AG04450 (cell line): Measurements from ENCODE around the gene CERS6. TPM values are rescaled to one million over a fixed set of nuclear protein-coding genes. Genes with fewer than 3 reads are reported as not detected.

Source experiments
- CTCF ChIA-PET: fragments of 300-600, 350-600 bp; formaldehyde crosslinking; extraction: SDS; loops from one replicate; lab custom pipeline; 2022; ENCODE audit warnings: antibody characterized with exemption, inconsistent platforms; lab: Charles Lee
- POLR2A ChIA-PET: fragments of 350-600 bp; formaldehyde crosslinking; extraction: SDS; loops from one replicate; lab custom pipeline; 2021; ENCODE audit warnings: antibody characterized with exemption, inconsistent platforms; lab: Yijun Ruan, JAX
- DNase-seq: peaks from one replicate; pipeline ENCODE4 v3.0.0-alpha.2; 2011; ENCODE audit warnings: low read depth, low spot score
- H3K27ac ChIP-seq: one replicate; pipeline ENCODE4 v1.5.1; 2012; ENCODE audit warnings: low read depth, low read length, control low read depth
- H3K27me3 ChIP-seq: one replicate; pipeline ENCODE4 v1.6.0; 2012; ENCODE audit warnings: low read length; ENCODE audit not compliant: control insufficient read depth, insufficient read depth
- H3K4me3 ChIP-seq: 2 replicates; pipeline ENCODE4 v1.5.1; 2011; ENCODE audit warnings: mild to moderate bottlenecking, low read depth, low read length, control low read depth
- H3K9me3 ChIP-seq: 2 replicates; pipeline ENCODE4 v1.5.1; 2012; ENCODE audit warnings: low read length; ENCODE audit not compliant: control insufficient read depth, insufficient read depth
- CTCF ChIP-seq: IDR thresholded peaks from 2 replicates; pipeline ENCODE4 v1.5.1; 2011; ENCODE audit warnings: low read depth, low read length, control low read depth, inconsistent platforms
- polyA plus RNA-seq: library from polyadenylated mRNA; depleted of rRNA; stranded (reverse); fragments of >200 nt; gene quantifications from 2 replicates; pipeline ENCODE4 v1.2.3, GENCODE V29; 2011

The CERS6 gene
- polyA plus RNA-seq, 1 experiment: 6.2 TPM

DNA sequence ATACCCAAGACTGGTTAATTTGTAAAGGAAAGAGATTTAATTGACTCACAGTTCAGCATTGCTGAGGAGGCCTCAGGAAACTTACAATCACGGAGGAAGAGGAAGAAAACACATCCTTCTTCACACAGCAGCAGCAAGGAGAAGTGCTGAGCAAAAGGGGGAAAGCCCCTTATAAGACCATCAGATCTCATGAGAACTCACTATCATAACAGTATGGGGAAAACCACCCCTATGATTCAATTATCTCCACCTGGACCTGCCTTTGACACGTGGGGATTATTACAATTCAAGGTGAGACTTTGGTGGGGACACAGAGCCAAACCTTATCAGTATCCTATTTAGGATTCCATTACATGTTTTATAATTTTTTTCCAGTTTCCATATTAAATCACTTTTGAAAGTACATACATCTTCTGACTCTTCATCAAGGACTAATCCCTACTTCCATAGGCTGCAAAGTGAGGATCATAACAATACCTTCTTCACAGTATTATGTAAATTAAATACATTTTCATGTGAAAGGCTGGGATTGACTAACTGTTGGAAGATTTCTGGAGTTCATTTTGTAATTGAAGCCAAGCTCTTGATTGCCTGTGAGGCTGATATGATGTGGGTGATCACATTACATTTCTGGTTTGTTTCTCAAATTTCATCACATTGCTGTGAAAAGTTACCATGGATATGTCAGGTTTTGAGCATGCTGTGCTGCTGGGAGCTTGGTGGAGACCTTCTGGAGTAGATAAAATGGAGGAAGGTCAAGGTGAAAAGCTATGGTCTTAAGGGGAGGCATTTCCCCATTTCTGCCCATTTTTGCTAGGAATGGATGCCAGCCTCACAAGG is 31.7 kb upstream of the CERS6 start:
- peak; percentile 3 for DNase-seq
- POLR2A ChIA-PET: no interaction called here
- no peak overlapping the region for H3K4me3 ChIP-seq
- TF ChIP-seq CTCF: no peak
- no peaks in the 10 kb centered on the region for H3K27me3 ChIP-seq
- H3K9me3 ChIP-seq: no peaks in the 10 kb centered on the region
- CTCF ChIA-PET: no interaction called here
- H3K27ac ChIP-seq: no peak overlapping the region

DNA sequence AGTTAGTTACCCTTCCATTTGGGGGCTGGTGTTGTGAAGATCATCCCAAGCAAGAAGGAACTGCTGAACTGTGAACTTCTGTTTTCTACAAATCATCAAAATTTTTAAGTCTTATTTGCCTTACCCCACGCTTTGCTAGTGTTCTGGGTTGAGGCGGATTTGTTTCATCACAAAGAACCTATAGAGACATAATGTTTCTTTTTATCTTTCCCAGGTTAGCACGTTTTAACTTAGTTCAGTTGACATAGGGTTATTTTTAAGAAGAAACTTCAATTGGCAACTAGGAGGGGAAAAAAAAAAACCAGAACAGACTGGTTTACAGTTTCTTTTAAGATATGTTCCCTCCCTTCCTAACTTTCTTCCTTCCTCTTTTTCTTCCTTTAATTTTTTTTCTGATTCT is 31.1 kb upstream of the CERS6 start:
- DNase-seq: no peak
- TF ChIP-seq CTCF: no peak
- ChIA-PET POLR2A (no interaction called here), CTCF (no interaction called here)
- Histone ChIP-seq H3K9me3 (no peaks in the 10 kb centered on the region), H3K27me3 (no peaks in the 10 kb centered on the region), H3K27ac (no peak overlapping the region), H3K4me3 (no peak overlapping the region)

DNA sequence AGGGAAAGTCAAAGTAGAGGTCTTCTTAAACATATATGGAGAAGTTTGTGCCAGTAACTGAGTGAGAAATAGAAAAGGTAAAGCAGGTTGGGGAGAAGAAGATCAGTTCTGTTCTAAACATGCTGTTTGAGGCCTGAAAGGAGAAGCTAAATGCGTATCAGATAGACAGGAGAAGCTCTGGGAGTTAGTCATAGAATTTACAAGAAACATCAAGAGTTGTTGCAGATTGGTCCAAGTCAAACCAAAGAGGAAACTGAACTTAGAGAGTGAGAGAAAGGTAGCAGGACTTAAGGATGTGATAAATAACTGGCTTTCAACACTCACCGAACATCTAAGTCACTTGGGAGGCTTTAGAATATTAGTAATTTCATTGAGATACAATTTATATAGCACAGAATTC is 29.2 kb upstream of the CERS6 start:
- Histone ChIP-seq H3K27me3 (no peaks in the 10 kb centered on the region), H3K27ac (no peak overlapping the region), H3K4me3 (no peak overlapping the region), H3K9me3 (no peaks in the 10 kb centered on the region)
- CTCF ChIA-PET: no interaction called here
- no peak for TF ChIP-seq CTCF
- DNase-seq: no peak
- POLR2A ChIA-PET: no interaction called here

GRCh38 chr2:168427451-168427850 is 28.6 kb upstream of the CERS6 start:
- no peak for TF ChIP-seq CTCF
- Histone ChIP-seq H3K4me3 (no peak overlapping the region), H3K27ac (peak overlapping the region; percentile 11), H3K9me3 (no peaks in the 10 kb centered on the region), H3K27me3 (no peaks in the 10 kb centered on the region)
- ChIA-PET POLR2A (no interaction called here), CTCF (no interaction called here)
- peak; percentile 66 for DNase-seq

GRCh38 chr2:168428431-168428830 is 27.6 kb upstream of the CERS6 start:
- H3K27ac ChIP-seq: no peak overlapping the region
- TF ChIP-seq CTCF: no peak
- no peaks in the 10 kb centered on the region for H3K9me3 ChIP-seq
- no peak for DNase-seq
- ChIA-PET CTCF (no interaction called here), POLR2A (no interaction called here)
- H3K4me3 ChIP-seq: no peak overlapping the region
- no peaks in the 10 kb centered on the region for H3K27me3 ChIP-seq
